Activated effector memory CD4-positive, alpha-beta T cell treated with anti-CD3 and anti-CD28 coated beads, Interleukin-2, amount 50 U/mL, for 16 hours (primary cell): ENCODE measurements around the gene CD300LD.
"Not testable (repeated sequence)": the region's sequence is repeated elsewhere in the genome, so short reads cannot be mapped to it uniquely, and the experiment has no call there.

ENCODE experiments used
- DNase-seq: peaks from one replicate; pipeline ENCODE4 v3.0.0-alpha.2; 2020

CD300LD gene

DNA sequence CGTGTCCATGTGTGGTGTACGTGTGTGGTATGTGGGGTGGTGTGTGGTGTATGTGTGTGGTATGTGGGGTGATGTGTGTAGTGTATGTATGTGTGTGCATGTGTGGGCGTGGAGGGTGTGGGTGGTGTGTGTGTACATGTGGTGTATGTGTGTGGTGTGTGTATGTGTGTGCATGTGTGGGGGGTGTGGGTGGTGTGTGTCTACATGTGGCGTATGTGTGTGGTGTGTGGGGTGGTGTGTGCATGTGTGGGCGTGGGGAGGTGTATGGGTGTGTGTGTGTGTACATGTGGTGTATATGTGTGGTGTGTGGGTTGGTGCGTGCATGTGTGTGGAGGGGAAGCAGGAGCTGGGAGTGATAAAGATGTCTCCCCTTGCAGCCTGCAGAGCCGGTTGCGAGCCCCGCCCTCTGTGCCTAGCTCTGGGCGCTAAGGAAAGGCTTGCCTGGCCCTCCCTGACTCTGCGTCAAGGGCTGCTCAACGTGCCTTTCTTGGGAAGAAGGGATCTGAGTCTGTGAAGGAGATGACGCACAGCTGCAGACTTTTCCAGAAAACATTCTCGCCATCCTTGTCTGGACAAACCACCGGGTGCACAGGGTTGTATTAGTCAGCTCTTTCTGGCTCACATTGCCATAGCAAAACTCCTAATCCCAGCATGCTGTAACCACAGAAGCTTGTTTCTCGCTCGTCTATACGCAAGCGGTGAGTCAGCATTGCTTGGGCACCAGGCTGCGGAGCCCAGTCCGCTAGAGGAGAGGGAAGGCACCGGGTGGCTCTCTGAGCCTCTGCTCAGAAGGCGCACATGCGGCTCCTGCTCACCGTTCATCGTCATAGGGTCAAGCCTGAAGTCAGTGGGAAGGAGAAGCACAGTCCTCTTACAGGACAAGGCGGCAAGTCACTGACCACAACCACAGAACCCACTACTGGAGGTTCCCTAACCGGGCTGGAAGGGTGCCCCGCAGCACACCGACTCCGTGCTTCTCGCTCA is 22.8 kb downstream of the CD300LD start:
- DNase-seq, result no peak

DNA sequence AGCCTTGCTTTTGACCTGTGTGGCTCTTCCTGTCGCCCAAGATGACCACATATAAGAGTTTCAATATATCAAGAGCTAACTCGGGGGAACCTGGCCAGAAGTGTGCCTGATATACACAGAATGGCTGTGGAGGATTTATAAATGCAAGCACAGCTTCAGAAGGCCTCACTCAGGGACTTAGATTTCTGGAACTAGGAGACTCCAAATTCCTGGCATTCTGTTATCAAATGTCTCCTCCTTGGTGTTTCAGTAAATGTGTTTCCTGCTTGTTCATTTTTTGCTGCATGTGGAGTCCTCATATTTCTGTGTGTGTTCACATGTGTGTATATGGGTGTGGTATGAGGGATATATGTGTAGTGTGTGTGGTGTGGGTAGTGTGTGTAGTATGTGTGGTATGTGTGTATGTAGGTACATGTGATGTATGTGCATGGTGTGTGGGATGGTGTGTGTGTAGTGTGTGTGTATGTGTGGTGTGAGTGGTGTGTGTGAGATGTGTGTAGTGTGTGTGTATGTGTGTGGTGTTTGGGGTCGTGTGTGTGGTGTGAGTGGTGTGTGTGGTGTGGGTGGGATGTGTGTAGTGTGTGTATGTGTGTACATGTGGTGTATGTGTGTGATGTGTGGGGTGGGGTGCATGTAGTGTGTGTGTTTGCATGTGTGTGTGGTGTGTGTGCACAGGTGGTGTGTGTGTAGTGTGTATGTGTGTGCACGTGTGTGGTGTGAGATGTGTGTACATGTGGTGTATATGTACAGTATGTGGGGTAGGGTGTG is 23.8 kb downstream of the CD300LD start:
- DNase-seq, result no peak

DNA sequence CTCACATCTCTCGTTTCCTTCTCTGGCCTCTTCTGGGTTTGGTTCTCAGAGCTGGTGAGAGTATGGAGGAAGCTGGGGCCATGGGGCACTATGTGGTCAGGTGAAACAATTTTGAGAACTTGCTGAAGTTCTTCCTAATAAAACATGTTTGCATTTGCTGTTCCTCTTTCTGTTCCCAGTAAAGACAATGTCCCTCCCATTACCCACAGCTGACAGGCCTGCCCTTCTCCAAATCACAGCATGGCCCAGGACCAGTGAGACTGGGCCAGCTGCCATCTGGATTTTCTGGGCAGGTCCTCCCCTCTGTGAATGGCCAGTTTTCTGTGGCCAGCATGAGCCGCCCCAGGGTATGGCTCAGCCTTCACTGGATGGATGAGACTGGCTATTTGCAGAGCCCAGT is 24.7 kb downstream of the CD300LD start, which contains the start of gene CD300H:
Gene CD300H, minus strand, starts transcription at position 113 of the 400 bp plus-strand sequence.
- no peak for DNase-seq

DNA sequence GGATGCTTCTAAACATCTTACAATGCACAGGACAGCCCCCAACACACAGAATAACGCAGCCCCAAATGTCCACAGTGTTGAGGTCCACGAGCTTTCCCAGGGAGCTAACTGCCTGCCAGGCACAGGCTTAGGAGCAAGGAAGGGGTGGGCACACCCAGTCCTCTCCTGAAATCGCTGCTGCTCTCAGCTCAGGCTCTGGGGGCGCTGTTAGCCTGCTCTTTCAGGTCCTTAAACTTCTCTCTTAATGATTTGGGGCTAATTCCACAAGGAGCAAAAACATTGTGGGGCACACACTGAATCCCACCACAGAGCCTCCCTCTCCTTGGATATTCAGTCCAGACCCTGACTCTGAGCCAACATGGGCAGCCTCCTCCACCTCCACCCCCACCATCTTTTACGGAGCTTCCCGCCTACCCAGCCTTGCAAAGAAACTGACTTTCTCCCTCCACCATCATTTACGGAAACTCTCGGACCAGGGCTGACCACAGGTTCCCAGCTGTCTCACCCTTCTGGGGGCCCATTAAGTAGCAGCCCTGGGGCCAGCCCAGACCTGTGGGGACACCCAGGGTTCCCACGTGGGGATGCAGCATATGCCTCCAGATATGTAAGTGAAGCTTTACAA is 25.8 kb downstream of the CD300LD start:
- DNase-seq, result no peak

DNA sequence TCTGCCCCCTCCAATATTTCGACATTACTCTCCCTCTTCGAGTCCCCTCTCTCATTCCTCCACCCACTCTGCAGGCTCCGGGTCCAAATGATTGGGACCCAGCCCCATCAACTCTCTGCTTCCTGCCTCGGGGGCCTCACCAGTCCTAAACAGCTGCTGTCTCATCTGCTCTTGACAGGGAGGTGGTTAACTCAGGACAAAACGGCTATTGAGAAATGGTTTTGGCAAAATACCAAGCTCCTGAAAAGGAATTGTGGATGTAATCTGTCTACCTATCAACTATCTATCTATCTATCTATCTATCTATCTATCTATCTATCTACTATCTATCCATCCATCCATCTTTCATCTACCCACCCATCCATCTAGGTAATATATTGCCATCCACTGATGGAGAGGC is 27.0 kb downstream of the CD300LD start:
- DNase-seq, result no peak

DNA sequence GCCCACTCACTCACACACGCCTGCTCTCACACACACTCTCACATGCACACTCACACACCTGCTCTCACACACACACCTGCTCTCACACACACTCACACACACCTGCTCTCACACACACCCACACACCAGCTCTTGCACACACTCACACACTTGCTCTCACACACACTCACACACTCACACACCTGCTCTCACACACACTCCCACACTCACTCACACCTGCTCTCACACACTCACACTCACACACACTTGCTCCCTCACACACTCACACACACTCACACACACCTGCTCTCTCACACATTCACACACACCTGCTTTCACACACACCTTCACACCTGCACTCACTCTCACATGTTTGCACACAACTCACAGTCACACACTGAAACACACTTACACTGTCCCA is 28.7 kb downstream of the CD300LD start:
- DNase-seq, result no peak

DNA sequence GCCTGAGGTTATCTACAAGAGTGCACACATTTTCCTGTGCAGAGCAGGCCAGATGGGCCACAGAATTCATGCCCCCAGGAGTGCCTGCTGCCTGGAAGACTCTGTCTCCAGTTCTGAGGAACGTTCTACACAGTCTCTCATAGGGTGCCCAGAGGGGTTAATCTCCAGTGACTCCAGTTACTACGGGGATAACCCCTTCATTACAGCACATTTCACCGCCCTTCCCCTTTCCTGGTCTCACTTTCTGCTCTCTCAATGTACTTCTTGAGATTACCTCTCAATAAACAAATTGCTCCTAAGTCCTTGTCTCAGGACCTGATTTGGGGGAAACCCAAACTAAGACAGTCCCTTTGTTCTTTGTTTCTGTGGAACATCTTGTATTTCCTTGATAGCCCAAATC is 30.5 kb downstream of the CD300LD start:
- DNase-seq, result no peak

DNA sequence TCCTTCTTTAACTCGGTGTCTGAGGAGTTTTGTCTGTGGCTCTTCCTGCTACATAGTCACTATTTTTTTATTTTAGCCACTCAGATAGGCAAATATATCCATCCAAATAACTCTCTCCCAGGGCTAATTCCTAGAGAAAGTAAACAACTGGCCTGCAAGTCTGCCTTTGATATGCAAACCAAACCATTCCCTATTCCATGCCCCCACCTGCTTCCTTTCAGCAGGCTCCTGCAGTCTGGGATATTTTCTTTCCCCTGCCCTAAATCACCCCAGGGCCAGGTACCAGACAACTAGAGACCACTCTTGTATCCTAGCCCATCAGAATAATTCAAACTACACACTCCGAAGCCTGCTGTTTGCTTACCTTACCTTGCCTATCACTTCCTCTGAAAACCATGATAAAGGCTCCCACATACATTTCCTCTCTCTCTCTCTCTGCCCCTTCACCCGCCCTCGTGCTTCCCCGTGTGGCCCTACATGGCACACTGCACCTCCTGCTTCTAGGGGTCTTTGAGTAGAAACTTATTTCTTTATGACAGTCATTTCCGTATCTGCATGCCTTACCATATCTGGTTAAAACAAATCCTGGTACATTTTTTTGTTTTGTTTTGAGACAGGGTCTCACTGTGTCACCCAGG is 33.1 kb downstream of the CD300LD start:
- no peak for DNase-seq

DNA sequence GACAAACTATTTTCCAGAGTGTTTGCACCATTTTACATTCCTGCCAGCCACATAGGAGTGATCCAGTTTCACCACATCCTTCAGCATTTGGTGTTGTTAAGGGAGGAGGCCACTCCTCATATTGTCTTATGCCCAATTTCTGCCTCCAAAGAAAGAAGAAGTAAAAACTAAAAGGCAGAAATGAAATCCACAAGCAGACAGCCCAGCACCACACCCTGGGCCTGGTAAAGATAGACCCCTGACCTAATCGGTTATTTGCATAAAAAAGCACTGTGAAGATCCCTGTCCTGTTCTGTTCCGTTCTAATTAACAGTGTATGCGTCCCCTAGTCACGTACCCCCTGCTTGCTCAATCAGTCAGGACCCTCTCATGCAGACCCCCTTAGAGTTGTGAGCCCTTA is 33.7 kb downstream of the CD300LD start:
- not testable (repeated sequence) for DNase-seq

DNA sequence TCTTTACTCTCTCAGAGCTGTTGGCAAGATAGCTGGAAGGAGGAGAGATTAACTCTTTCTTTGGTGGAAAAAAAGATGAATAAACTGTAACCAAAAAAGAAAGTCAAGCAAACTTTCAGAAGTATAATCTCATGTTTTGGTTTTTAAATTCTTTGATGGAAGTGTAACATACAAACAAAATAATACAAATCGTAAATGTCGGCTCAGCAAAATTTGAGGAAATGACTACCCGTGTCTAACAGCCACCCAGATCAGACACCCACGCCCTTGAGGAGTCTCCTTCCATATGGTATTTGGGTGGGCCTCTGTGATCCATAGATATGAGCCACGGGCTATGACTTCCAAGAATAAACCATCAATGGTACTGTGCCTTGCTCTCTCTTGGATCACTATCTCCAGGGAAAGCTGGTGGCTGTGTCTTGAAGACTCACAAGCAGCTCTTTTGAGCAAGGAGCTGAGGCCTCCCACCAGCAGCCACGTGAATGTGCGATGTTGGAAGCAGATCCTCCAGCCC is 36.6 kb downstream of the CD300LD start:
- peak; percentile 22 for DNase-seq

DNA sequence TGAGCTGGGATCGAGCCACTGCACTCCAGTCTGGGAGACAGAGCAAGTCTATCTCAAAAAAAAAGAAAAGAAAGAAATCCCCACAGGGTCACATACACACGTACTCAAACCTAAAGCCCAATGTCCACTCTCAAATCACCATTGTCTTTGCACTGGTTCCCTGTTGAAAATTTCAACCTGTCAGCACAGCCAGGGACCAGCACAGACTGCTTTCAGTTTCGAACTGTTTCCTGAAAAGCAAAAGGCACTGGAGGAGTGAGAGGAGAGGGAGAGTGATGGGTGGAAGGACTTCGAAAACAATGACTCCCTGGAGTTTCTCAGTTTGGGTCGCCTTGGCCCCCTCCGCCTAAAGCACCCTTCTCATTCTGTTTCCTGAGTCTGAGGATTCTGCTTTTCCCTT is 37.2 kb downstream of the CD300LD start:
- peak; percentile 1 for DNase-seq

DNA sequence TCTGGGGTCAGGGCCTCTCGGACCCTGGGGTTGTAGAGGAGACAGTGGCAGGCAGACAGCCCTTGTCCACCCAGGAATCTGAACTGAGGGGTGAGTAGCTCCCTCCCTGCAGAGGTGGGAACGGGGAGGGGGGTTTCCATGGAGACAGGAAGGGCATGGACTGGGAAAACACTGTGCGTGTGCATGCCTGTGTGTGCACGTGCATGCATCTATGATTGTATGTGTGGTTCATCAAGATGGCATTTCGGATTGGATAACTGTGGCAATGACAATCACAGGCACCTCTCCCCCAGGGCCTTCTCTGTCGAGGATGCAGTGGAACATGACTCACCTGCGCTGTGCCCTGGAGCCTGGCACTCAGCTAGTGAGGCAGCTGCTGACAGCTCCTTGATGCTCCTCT is 40.0 kb downstream of the CD300LD start:
- DNase-seq, result no peak

DNA sequence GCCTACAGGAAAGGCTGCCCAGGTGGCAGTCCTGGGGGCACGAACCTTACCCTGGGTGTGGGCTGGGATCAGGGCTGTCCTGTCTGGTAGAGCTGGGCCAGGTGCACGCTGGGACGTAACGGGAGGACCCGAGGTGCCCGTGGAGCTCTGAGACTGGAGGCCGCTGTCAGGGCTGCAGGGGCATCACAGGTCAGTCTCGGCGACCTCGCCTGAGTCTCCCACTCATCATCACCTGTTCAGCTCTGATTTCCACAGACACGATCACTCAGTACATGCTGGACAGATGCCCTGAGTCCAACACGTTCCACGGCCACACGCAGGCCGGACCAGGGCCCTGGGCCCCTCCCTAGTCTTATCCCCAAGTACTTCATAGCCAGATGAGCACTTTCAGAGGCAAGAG is 41.5 kb downstream of the CD300LD start:
- no peak for DNase-seq

DNA sequence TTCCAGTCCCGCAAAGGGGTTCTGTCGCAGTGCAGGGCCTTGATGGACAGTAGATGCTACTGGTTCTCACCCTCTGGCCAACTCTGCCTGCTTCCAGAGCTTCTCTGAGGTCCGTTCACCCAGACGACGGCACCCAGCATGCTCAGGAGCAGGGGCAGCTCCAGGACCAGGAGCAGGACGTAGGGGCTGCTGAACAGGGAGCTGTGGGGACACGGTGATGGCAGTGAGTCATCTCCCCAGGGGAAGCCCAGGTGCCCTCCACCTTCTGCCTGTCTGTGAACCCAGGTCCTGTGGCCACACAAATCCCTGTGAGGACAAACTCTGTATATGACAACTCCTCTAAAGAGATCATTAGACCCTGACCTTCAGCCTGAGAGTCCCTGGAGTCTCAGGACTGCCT is 42.7 kb downstream of the CD300LD start:
- no peak for DNase-seq

DNA sequence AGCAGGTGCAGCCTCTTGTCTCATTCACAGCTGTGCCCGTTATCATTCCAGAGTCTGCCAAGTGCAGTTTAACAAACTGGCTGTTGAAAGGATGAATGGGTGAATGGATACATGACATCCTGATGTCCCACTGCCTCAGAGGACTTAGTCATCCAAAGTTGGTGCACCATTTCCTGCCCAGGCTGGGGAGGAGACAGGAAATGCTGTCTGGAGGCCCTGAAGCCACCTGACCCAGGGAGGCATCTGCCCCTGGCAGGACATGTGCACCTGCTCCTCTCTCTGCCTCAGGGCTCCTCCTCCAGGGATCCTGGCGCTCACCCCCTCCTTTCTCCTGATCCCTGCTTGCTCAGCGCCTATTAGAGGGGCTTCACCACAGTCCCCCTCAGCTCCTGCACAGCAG is 44.3 kb downstream of the CD300LD start:
- no peak for DNase-seq

DNA sequence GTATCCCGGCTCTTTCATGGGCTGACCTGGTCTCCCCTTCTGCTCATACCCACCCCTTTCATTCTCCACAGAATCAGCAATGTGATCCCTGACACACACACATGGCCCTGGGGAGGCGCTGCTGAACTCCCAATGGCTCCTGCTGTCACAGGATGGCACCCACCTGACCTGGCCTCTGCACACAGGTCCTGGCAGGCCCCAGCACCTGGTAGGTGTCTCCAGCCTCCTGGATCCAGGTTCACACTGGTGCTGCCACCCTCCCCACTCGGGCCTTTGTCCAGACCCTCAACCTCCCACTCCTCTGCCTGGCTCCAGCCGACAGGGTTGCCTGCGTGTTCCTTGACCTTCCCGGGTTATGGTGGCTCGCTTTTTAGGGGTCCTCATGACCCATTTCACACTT is 44.8 kb downstream of the CD300LD start:
- no peak for DNase-seq

DNA sequence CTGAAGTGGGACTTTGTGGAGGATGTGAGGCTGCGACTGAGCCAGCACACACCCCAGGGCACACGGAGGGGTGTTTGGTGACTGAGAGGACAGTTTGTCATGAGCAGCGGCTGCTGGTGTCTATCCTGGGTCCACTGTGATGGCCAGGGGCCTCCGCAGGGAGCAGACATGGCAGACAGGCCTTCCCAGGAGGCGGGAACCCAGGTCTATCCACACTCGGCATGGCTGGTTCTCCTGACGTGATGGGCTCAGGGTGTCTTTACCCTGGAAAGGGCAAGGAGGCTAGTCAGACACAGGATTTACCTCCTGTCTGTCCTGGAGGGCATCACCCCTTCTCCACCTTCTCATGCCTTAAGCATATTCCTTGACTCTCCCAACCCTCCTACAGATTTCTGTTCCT is 45.5 kb downstream of the CD300LD start:
- no peak for DNase-seq

DNA sequence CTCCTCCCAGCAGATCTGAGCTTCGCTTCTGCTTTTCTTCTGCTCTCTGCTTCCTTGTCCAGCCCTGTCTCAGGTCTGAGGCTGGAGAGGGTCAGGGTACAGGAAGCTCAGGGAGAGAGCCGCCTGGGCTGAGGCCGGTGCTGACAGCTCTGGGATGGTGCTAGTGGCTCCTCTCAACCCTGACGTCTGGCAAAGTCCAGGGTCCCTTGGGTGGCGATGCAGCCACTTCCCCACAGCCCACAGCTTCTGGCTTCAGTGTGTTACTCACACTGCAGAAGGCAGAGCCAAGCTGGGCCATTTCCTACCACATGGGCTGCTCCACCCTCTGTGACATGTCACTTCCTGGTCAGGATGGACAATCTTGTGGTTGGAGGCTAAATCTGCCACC is 46.2 kb downstream of the CD300LD start, which contains the start of gene CD300C:
Gene CD300C, minus strand, starts transcription at position 273 of the 388 bp plus-strand sequence. CDS start 333 bp downstream, outside the sequence.
- DNase-seq, result no peak

DNA sequence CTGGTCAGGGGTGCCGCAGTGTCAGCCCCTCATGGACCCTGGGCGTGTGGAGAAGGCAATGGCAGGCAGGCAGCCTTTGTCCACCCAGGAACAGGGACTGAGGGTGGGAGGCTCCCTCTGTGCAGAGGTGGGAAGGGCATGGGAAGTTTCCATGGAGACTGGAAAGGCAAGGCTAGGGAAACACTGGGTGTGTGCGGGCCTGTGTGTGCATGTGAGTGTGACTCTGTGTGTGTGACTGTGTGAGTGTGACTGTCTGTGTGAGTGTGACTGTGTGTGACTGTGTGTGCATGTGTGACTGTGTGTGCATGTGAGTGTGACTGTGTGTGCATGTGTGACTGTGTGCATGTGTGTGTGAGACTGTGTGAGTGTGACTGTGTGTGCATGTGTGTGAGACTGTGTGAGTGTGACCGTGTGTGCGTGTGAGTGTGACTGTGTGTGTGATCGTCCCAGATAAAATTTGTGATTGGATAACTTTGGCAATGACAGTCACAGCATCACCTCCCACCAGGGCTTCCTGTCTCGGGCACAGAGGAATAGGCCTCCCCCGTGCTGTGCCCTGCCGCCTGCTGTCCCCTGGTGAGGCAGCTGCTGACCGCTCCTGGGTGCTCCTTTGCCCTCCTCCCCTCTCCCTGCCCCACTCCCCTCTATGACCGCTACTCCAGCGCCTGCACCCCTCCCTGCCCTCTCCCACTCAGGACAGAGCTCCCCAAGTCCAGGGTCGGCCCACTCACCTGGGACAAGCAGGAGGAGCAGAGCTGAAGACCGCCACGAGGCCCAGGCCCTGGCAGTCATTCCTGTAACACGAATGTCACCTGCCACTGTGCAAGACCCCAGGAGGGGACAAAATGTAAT is 46.9 kb downstream of the CD300LD start:
- DNase-seq, result no peak

DNA sequence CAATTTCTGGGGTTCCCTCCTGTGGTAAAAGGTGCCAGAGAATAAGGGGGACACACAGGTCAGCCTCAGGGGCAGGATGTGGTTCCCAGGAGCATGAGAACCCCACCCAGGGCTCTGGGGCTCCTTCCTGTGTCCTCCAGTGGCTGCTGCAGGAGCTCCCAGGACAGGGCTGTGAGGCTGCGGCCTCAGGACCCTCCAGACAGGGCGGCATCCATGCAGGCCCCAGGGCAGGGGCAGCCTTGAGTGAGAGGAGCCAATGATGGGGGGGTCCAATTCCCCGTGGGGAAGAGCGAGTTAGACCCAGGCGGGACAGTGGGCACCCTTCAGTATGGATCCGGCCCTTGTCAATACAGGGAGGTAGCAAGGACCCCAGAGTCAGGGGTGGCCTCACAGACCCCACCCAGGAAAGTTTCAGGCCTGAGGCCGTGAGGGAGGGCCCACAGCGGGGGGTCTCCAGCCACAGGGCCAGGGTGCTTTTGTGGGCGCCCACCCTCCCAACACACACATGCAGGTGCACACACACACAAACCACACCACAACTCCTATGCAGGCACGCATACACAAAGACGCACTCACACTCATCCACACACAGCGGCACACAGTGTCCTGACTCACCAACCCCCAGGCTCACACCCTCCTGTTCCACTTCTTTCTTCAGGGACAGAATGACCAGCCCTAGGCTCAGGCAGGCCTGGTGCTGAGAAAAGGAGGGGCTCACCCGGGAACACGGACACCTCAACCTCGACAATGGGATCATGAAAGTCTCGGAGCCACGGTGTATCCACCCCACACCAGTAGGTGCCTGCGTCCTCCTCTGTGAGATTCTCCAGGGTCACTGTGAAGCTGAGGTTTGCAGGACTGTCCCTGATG is 48.0 kb downstream of the CD300LD start:
- DNase-seq, result no peak

DNA sequence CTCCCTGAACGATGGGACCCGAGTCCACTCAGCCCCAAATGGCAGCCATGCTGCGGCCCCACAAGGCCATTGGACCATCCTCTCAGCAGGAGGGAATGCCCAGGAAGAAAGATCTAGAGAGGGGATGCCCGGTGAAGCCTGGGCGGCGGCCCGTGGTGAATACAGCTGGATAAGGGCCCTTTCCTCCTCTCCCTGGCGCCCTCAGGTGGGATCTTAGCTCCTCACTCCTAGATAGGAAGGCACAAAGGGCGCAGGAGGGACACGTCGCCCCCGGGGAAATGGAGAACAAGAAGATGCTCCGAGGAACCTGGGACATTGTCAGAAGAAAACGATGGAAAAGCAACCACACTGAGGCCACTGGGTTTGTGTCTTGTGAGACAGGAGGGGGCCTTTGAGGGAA is 48.7 kb downstream of the CD300LD start:
- no peak for DNase-seq
